H1 (cell line): ENCODE data around the gene TBC1D24. TPM values are rescaled to one million over a fixed set of nuclear protein-coding genes. Genes with fewer than 3 reads are reported as not detected.

Source experiments
- BACH1 ChIP-seq: IDR thresholded peaks from 2 replicates; pipeline ENCODE4 v1.6.1; 2012; ENCODE audit warnings: low read length, improper control_type of control experiment
- CHD1 ChIP-seq: IDR thresholded peaks from 2 replicates; pipeline ENCODE4 v1.6.1; 2012; ENCODE audit warnings: low read depth, low read length, improper control_type of control experiment
- CHD2 ChIP-seq: IDR thresholded peaks from 2 replicates; pipeline ENCODE4 v1.6.1; 2012; ENCODE audit warnings: low read length, improper control_type of control experiment
- CREB1 ChIP-seq: IDR thresholded peaks from 2 replicates; pipeline ENCODE4 v1.6.1; 2012; ENCODE audit warnings: inconsistent platforms
- CTBP2 ChIP-seq: IDR thresholded peaks from 2 replicates; pipeline ENCODE4 v1.7.0; 2011; ENCODE audit warnings: borderline replicate concordance, mild to moderate bottlenecking, moderate library complexity, mixed read lengths, low read length; ENCODE audit not compliant: insufficient read depth, insufficient read length
- EGR1 ChIP-seq: IDR thresholded peaks from 2 replicates; pipeline ENCODE4 v1.6.1; 2011; ENCODE audit warnings: low read depth, low read length, borderline replicate concordance
- JUN ChIP-seq: IDR thresholded peaks from 2 replicates; pipeline ENCODE4 v1.6.1; 2011; ENCODE audit warnings: low read depth, mild to moderate bottlenecking, improper control_type of control experiment, low read length
- MAFK ChIP-seq: IDR thresholded peaks from 2 replicates; pipeline ENCODE4 v1.6.1; 2012; ENCODE audit warnings: low read depth, mild to moderate bottlenecking, improper control_type of control experiment, low read length
- NANOG ChIP-seq: IDR thresholded peaks from 2 replicates; pipeline ENCODE4 v1.6.1; 2011; ENCODE audit warnings: low read length, low read depth, mild to moderate bottlenecking, inconsistent platforms; ENCODE audit not compliant: insufficient read depth, poor library complexity, severe bottlenecking
- PHF8 ChIP-seq: fragments of 200-600 bp; sonication (generic); conservative IDR thresholded peaks from 2 replicates; pipeline ENCODE4 v1.7.1; 2012; ENCODE audit warnings: low read depth, mild to moderate bottlenecking, inconsistent platforms, low read length, moderate library complexity
- SIN3A ChIP-seq, 2 experiments: IDR thresholded peaks in 1 of 2; conservative IDR thresholded peaks in 1 of 2; 2 replicates each; pipeline ENCODE4 v1.6.1; 2011 to 2012; ENCODE audit warnings: low read length in 2 of 2, improper control_type of control experiment in 1 of 2, low read depth in 1 of 2, mild to moderate bottlenecking in 1 of 2
- SP1 ChIP-seq: IDR thresholded peaks from 2 replicates; pipeline ENCODE4 v1.6.1; 2011; ENCODE audit warnings: low read depth, low read length
- SRF ChIP-seq: IDR thresholded peaks from 2 replicates; pipeline ENCODE4 v1.6.1; 2011; ENCODE audit warnings: mild to moderate bottlenecking, low read depth, low read length, moderate library complexity
- SUZ12 ChIP-seq: fragments of 200-600 bp; sonication (generic); IDR thresholded peaks from 2 replicates; pipeline ENCODE4 v1.6.1; 2012; ENCODE audit warnings: mild to moderate bottlenecking, inconsistent platforms, low read length, moderate library complexity, mixed read lengths
- TAF7 ChIP-seq: optimal IDR thresholded peaks from 2 replicates; pipeline ENCODE3; 2011; ENCODE audit warnings: low read depth, mild to moderate bottlenecking, inconsistent platforms, low read length, moderate library complexity, borderline replicate concordance
- TCF12 ChIP-seq: IDR thresholded peaks from 2 replicates; pipeline ENCODE4 v1.6.1; 2011; ENCODE audit warnings: low read depth, mild to moderate bottlenecking, low read length
- ZNF274 ChIP-seq: IDR thresholded peaks from 2 replicates; pipeline ENCODE4 v1.7.0; 2012; ENCODE audit warnings: low read length, borderline replicate concordance; ENCODE audit errors: extremely low read depth
- polyA plus RNA-seq, 7 experiments: library from polyadenylated mRNA; depleted of rRNA in 3 of 7; stranded (reverse) in 5 of 7; unstranded in 2 of 7; fragments of >200 nt in 5 of 7; fragments of 200-250 nt in 2 of 7; gene quantifications; 1 replicate in 5 of 7; 2 replicates in 1 of 7; 4 replicates in 1 of 7; pipeline versions ENCODE4 v1.2.1 to v1.2.3, GENCODE V29; 2011 to 2013; ENCODE audit warnings: missing spikeins in 2 of 7, mixed read lengths in 2 of 7
- total RNA-seq: library from RNA; stranded (reverse); fragmentation: NEBNext Ultra II Directional; extraction: Animal tissue kit (Norgen Biotek cat#: 25700); gene quantifications from 2 replicates; pipeline ENCODE4 v1.2.1, GENCODE V29; 2021
- TF ChIP-seq, protein P1 (sequence below), 3 experiments: IDR thresholded peaks; 1 replicate in 2 of 3; 2 replicates in 1 of 3; pipeline versions ENCODE4 v1.5.1 to v1.6.1; 2011; ENCODE audit warnings: low read length in 3 of 3, mild to moderate bottlenecking in 3 of 3, inconsistent platforms in 2 of 3, low read depth in 1 of 3, moderate library complexity in 1 of 3; ENCODE audit not compliant: insufficient read depth in 1 of 3; ENCODE audit errors: control extremely low read depth in 1 of 3
- TF ChIP-seq, protein P2 (sequence below): IDR thresholded peaks from 2 replicates; pipeline ENCODE4 v1.6.1; 2012; ENCODE audit warnings: low read length, inconsistent platforms

The TBC1D24 gene
- total and polyA plus RNA-seq, 2 of the 8 experiments (the other 6 are each of a cell fraction or from before 2014, with no cell fraction given), result 8.7 to 21.5 TPM

- TF ChIP-seq SP1 (0 out of 2 replicates have a peak, but pooled peaks have one; percentile 21), TCF12 (no peak), ZNF274 (no peak), NANOG (no peak), CHD1 (no peak), SIN3A (conservative IDR thresholded peaks at IDR 0.05 in 1 of 2, IDR thresholded peaks at IDR 0.05 in 1 of 2; ENCODE audit: low read depth in 1 of 2, low read length in 2 of 2) (0 out of 4 replicates have a peak, but pooled peaks of 1 of the 2 experiments have one; percentile 50), PHF8 (peak; percentile 69), TAF7 (peak; percentile 76), CTBP2 (no peak), CHD2 (0 out of 2 replicates have a peak, but pooled peaks have one; percentile 12), EGR1 (peak; percentile 33; the same call in 1 of the 2 replicates), SUZ12 (no peak), BACH1 (no peak), CREB1 (peak; percentile 68), MAFK (no peak), SRF (no peak), JUN (no peak)
- TF ChIP-seq, protein P1, sequence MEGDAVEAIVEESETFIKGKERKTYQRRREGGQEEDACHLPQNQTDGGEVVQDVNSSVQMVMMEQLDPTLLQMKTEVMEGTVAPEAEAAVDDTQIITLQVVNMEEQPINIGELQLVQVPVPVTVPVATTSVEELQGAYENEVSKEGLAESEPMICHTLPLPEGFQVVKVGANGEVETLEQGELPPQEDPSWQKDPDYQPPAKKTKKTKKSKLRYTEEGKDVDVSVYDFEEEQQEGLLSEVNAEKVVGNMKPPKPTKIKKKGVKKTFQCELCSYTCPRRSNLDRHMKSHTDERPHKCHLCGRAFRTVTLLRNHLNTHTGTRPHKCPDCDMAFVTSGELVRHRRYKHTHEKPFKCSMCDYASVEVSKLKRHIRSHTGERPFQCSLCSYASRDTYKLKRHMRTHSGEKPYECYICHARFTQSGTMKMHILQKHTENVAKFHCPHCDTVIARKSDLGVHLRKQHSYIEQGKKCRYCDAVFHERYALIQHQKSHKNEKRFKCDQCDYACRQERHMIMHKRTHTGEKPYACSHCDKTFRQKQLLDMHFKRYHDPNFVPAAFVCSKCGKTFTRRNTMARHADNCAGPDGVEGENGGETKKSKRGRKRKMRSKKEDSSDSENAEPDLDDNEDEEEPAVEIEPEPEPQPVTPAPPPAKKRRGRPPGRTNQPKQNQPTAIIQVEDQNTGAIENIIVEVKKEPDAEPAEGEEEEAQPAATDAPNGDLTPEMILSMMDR (IDR thresholded peaks at IDR 0.05; ENCODE audit: control extremely low read depth in 1 of 3, insufficient read depth in 1 of 3, low read depth in 1 of 3, low read length in 3 of 3), result no peak
- TF ChIP-seq, protein P2, sequence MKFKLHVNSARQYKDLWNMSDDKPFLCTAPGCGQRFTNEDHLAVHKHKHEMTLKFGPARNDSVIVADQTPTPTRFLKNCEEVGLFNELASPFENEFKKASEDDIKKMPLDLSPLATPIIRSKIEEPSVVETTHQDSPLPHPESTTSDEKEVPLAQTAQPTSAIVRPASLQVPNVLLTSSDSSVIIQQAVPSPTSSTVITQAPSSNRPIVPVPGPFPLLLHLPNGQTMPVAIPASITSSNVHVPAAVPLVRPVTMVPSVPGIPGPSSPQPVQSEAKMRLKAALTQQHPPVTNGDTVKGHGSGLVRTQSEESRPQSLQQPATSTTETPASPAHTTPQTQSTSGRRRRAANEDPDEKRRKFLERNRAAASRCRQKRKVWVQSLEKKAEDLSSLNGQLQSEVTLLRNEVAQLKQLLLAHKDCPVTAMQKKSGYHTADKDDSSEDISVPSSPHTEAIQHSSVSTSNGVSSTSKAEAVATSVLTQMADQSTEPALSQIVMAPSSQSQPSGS, result no peak
These were observed 62.8 kb downstream of the TBC1D24 start, which contains the start of gene PDPK1 (continued) for GRCh38 chr16:2537451-2538379.
